HepG2 (cell line): ENCODE data around the gene RING1. TPM values are rescaled to one million over a fixed set of nuclear protein-coding genes. Genes with fewer than 3 reads are reported as not detected.

Experiments used
- AGO2 ChIP-seq: fragments of 200-400 bp; formaldehyde crosslinking; optimal IDR thresholded peaks from 2 replicates; pipeline ENCODE3; 2017; ENCODE audit warnings: mild to moderate bottlenecking, low read depth, low read length, moderate library complexity
- ATF4 ChIP-seq, 2 experiments: fragments of 450-650 bp in 1 of 2; sonication (generic) in 1 of 2; formaldehyde crosslinking; IDR thresholded peaks; 2 replicates each; pipeline versions ENCODE4 v1.5.0 to v1.8.0; 2020 to 2022; ENCODE audit warnings: mild to moderate bottlenecking in 1 of 2, missing genetic modification reagents in 1 of 2
- CERS6 ChIP-seq: sonication (generic); formaldehyde crosslinking; IDR thresholded peaks from 2 replicates; pipeline ENCODE4 v1.5.0; 2020; ENCODE audit warnings: missing genetic modification reagents
- DR1 ChIP-seq: sonication (generic); formaldehyde crosslinking; IDR thresholded peaks from 2 replicates; pipeline ENCODE4 v1.8.0; 2021; ENCODE audit warnings: mild to moderate bottlenecking, missing genetic modification reagents, inconsistent platforms
- FOSL2 ChIP-seq: sonication (generic); formaldehyde crosslinking; IDR thresholded peaks from 2 replicates; pipeline ENCODE4 v1.4.0; 2020; ENCODE audit warnings: missing genetic modification reagents
- GLI4 ChIP-seq: sonication (generic); formaldehyde crosslinking; IDR thresholded peaks from 2 replicates; pipeline ENCODE4 v1.5.1; 2020; ENCODE audit warnings: missing genetic modification reagents, mild to moderate bottlenecking, moderate library complexity, borderline replicate concordance
- HMG20B ChIP-seq: conservative IDR thresholded peaks from 2 replicates; pipeline ENCODE4 v1.6.1; 2016; ENCODE audit warnings: missing genetic modification reagents, missing compliant biosample characterization
- KAT2B ChIP-seq: fragments of 150-350 bp; IDR thresholded peaks from 2 replicates; pipeline ENCODE4 v1.6.1; 2014; ENCODE audit warnings: low read depth, low read length, borderline replicate concordance
- POGZ ChIP-seq: sonication (generic); formaldehyde crosslinking; IDR thresholded peaks from 2 replicates; pipeline ENCODE4 v1.4.0; 2020; ENCODE audit warnings: mild to moderate bottlenecking, missing genetic modification reagents
- STAT6 ChIP-seq: sonication (generic); formaldehyde crosslinking; IDR thresholded peaks from 2 replicates; pipeline ENCODE4 v1.4.0; 2020; ENCODE audit warnings: missing genetic modification reagents, mild to moderate bottlenecking, borderline replicate concordance
- TFDP2 ChIP-seq: sonication (generic); formaldehyde crosslinking; IDR thresholded peaks from 2 replicates; pipeline ENCODE4 v1.4.0; 2020; ENCODE audit warnings: missing genetic modification reagents
- ZNF460 ChIP-seq: sonication (generic); formaldehyde crosslinking; IDR thresholded peaks from 2 replicates; pipeline ENCODE4 v1.5.1; 2020; ENCODE audit warnings: missing genetic modification reagents, mild to moderate bottlenecking, borderline replicate concordance
- ZNF512 ChIP-seq: sonication (generic); formaldehyde crosslinking; IDR thresholded peaks from 2 replicates; pipeline ENCODE4 v1.4.0; 2020; ENCODE audit warnings: mild to moderate bottlenecking, missing genetic modification reagents
- ZNF770 ChIP-seq: sonication (generic); formaldehyde crosslinking; IDR thresholded peaks from 2 replicates; pipeline ENCODE4 v1.5.0; 2020; ENCODE audit warnings: mild to moderate bottlenecking, missing genetic modification reagents
- ZNF776 ChIP-seq: sonication (generic); formaldehyde crosslinking; IDR thresholded peaks from 2 replicates; pipeline ENCODE4 v1.4.0; 2020; ENCODE audit warnings: mild to moderate bottlenecking, missing genetic modification reagents
- ZNF784 ChIP-seq: sonication (generic); formaldehyde crosslinking; IDR thresholded peaks from 2 replicates; pipeline ENCODE4 v1.5.1; 2020; ENCODE audit warnings: missing genetic modification reagents, mild to moderate bottlenecking, borderline replicate concordance
- ZSCAN20 ChIP-seq: sonication (generic); formaldehyde crosslinking; IDR thresholded peaks from 2 replicates; pipeline ENCODE4 v1.4.0; 2020; ENCODE audit warnings: missing genetic modification reagents, mild to moderate bottlenecking, borderline replicate concordance
- polyA plus RNA-seq, 8 experiments: library from polyadenylated mRNA; depleted of rRNA in 3 of 8; stranded (reverse) in 7 of 8; unstranded in 1 of 8; fragments of >200 nt; fragmentation: Illumina TruSeq in 4 of 8; extraction: Trizol in 4 of 8; gene quantifications; 2 replicates each; pipeline versions ENCODE4 v1.2.1 to v1.2.3, GENCODE V29; 2011 to 2016; ENCODE audit warnings: low read depth in 4 of 8, missing spikeins in 1 of 8, mixed read lengths in 1 of 8; ENCODE audit not compliant: insufficient read depth in 1 of 8
- total RNA-seq, 5 experiments: library from RNA; depleted of rRNA; stranded (reverse); fragments of >200 nt; fragmentation: Illumina TruSeq; extraction: Trizol; gene quantifications; 2 replicates each; pipeline ENCODE4 v1.2.3, GENCODE V29; 2016; ENCODE audit warnings: low read depth in 1 of 5

RING1 gene
- total and polyA plus RNA-seq, 2 of the 13 experiments (the other 11 are each of a cell fraction or from before 2014, with no cell fraction given): 23.9 to 33.6 TPM

- TF ChIP-seq ZNF770 (CRISPR knock-in tag) (peak; percentile 51; the same call in 1 of the 2 replicates), ATF4 (CRISPR knock-in tag; IDR thresholded peaks at IDR 0.05) (peak in 1 of 2 experiments; percentile 86; a peak in 2 of 4 replicates), DR1 (CRISPR knock-in tag) (no peak), KAT2B (no peak), ZNF512 (CRISPR knock-in tag) (no peak), HMG20B (CRISPR knock-in tag) (peak; percentile 96), AGO2 (no peak), POGZ (CRISPR knock-in tag) (peak; percentile 72), TFDP2 (0 out of 2 replicates have a peak, but pooled peaks have one; percentile 31), ZNF776 (CRISPR knock-in tag) (no peak), FOSL2 (CRISPR knock-in tag) (peak; percentile 81), ZNF784 (CRISPR knock-in tag) (no peak), STAT6 (CRISPR knock-in tag) (no peak), ZNF460 (CRISPR knock-in tag) (peak; percentile 79), GLI4 (CRISPR knock-in tag) (no peak), CERS6 (CRISPR knock-in tag) (no peak), ZSCAN20 (CRISPR knock-in tag) (no peak)
Observed at GRCh38 chr6:33198159-33198852, 10.0 kb upstream of the RING1 start (continued).
